ENCODE results near the gene CTTNBP2NL.
"Not testable (repeated sequence)": the region's sequence is repeated elsewhere in the genome, so short reads cannot be mapped to it uniquely, and the experiment has no call there.

Gene CTTNBP2NL

DNA sequence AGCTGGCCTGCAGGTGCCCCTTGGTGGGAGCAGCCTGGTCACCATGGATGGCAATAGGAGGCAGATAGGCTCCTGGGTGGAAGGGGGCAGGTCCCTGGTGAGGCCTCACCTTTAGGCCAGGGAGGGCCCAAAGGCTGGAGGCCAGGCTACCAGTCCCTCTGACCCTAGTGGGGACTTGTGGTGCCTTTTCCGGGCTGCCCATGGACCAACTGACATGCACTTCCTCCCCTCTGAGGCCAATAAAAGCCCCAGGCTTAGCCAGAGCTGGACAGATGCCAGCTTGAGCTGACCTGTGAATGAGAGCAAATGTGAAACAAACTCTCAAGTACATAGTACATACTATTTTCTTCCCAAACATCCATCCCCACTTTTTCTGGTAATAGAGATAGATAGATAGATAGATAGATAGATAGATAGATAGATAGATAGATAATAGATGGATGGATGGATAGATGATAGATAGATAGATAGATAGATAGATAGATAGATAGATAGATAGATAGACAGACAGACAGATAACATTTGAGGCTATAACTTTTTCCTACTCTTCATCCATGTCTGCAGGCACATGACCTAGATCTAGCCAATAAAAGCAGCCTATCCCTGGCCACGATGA is 9.2 kb upstream of the CTTNBP2NL start:
- no peak for DNase-seq (ENCODE audit: low read depth)

GRCh38 chr1:112387807-112388206 is 8.2 kb upstream of the CTTNBP2NL start:
- no peak for DNase-seq (ENCODE audit: low read depth)

DNA sequence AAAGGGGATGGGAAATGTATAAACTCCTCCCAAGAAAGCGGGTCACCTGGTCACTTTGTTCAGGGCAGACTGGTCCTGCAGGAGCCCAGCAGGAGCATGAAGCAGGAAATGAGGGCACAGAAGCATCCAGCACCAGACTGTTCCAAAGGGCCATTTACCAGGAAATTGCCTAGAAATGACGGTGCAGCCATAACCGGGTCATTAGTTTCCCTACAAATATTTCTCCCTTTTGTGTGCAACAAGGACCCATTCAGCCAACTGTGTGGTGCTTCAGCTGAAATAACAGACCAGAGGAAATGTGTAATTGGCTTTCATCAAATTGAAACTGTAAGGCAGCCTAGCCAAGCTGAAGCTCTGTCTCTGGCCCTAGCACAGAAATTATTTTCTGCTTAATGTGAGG is 7.6 kb upstream of the CTTNBP2NL start:
- no peak for DNase-seq (ENCODE audit: low read depth)

GRCh38 chr1:112389689-112390088 is 6.3 kb upstream of the CTTNBP2NL start:
- no peak for DNase-seq (ENCODE audit: low read depth)

- not testable (repeated sequence) for DNase-seq (ENCODE audit: low read depth)
Observed at GRCh38 chr1:112390335-112390734, 5.7 kb upstream of the CTTNBP2NL start.

DNA sequence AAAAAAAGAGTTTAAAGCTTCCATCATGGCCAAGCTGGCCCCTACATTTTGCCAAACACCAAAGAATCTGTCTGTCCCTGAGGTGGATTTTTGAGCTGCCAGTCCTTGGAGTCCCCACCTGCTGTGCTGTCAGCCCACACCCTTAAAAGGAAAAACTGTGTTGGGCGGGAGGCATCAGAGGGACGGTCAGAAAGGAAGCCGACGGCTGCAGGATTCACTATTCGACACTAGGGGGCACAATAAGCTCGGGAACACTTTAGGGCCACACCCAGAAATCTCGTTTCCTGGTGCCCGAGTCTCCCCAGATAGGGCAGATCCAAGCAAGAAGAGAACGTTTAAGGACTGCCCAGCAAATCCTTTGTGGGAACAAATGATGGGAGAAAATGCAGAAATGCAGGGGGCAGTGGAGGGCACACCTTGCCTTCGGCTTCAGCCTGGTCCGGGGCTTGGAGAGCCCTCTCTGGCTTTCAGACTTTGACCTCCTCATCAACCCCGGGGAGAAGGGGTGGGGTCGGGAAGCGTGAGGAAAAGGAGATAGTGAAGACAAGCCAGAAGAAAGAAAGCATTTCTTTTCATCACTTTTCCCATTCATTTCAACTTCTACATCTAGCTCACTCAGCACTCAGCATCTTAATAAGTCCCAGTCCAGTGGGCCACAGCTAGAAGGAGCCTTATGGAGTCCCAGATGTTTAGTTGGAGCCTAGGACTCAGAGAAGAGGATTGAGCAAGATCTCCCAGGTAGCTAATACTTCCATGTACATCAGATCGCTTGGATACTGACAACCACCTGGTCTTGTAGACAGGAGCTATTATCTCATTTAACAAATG is 5.0 kb upstream of the CTTNBP2NL start:
- DNase-seq (ENCODE audit: low read depth): peak; percentile 77

DNA sequence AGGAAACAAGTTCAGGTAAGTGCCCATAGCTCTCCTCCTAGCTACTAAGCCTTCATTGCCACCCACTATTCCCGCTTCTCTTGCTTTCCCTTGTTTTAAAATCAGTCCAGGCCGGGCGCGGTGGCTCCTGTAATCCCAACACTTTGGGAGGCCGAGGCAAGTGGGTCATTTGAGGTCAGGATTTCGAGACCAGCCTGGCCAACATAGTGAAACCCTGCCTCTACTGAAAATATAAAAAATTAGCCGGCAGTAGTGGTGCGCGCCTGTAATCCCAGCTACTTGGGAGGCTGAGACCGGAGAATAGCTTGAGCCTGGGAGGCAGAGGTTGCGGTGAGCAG is 4.4 kb upstream of the CTTNBP2NL start:
- DNase-seq (ENCODE audit: low read depth): no peak

GRCh38 chr1:112393631-112393974 is 2.4 kb upstream of the CTTNBP2NL start:
- DNase-seq (ENCODE audit: low read depth): no peak

DNA sequence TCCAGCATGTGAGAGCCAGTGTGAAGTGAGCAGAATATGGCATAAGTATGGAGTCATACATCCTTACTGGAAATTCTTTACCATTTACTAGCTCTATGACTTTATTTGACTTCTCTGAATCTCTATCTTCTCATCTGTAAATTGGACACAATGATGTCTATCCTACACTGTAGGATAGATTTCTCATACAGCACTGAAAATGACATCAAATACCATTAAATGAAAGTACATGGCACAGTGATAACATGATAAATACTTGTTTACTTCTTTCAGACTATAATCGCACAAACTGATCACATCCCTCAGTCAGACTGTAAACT is 1.3 kb upstream of the CTTNBP2NL start:
- DNase-seq (ENCODE audit: low read depth): no peak

DNA sequence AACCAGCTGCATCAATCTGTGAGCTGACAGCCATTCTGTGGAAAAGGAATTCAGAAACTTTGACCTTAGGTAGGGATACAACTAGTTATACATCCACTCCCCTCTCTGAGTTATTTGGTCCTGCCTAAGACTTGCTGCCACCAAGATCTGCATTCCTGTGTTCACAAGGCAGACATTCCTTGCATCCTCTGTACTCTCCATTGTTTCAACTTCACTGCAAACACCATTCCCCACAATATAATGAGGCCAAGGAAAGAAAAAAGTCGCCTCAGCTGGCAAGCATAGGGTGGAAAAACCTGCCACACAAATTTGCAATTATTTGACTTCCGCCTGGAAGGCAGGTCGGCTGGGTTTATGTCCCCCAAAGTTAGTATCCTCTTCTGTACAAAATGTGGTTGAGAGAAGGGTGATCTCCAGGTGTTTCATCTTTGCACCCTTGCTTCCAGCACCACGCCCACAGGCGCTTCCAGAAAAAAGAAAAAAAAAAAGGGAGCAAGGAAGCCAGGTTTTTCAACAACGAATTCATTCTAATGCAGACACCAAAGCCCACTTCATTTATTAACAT is 676 bp upstream of the CTTNBP2NL start:
- no peak for DNase-seq (ENCODE audit: low read depth)

DNA sequence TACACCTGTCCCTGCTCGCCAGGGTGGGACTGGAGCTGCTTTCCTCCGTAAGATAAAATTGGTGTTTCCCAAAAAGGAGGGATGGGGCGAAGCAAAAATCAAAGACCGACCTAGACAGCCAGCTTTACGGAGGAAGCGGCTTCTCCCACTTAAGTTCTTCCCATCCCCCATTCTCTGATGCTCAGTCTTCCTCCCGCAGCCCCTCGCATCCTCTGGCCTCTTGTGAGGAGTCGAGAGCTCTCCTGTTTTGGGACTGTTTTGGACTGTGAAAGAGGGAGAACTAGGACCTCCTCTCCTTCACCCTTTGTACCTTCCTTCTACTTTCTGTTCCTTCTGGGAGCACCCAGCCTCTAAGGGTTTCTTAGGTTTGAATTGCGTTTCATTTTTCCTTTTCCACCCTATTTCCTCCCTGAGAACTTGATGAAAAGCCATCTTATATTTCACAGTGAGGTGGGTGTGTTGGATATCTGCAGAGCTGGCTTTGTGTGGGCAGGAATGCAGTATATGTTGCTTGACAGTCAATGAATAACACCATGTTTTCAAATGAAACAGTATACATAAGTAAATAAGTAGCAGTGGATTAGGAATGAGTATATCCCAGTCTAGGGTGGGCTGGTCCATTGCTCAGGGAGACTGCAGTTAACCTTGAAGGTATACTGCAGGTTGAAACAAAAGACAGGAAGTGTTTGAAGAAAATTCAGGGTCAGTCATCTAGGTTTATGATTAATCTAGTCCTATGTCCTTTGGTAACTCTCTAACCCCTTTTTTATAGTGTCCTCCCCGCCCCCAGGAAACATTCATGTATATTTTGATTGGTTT is 848 bp downstream of the CTTNBP2NL start:
- no peak for DNase-seq (ENCODE audit: low read depth)

DNA sequence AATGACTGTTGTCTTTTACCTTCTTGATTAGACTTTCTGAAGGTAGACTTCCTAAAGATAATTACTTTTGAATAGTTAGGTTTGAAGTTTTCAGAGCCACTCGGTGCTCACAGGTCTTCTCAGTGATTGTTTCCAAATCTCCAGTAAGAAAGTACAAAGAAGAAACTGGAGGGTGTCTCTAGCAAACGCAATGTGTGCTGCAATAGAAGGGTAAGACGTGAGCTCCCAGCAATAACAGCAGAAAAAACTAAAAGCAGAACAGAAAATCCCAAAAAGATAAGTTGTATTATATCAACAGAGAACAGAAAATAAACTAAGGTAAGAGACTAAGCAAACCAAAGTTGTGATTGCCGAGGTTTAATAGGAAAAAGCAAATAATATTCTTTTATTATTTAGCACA is 1.8 kb downstream of the CTTNBP2NL start:
- no peak for DNase-seq (ENCODE audit: low read depth)

DNA sequence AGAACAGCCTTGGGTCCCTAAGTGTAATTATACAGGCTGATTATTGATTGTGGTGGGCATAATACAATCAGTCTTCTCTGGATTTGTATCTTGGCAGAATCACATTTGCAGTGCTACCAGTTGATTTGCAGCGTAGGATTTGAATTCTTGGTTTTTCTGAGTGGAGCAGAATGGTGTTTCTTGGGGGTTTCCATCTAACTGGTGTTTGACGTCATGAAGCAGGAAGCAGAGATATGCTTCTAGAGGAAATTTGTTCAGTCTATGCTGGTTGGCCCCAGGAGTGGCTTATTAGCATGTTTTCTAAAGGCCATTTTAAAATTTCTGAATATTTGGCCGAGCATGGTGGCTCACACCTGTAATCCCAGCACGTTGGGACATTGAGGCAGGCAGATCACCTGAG is 3.4 kb downstream of the CTTNBP2NL start:
- no peak for DNase-seq (ENCODE audit: low read depth)

DNA sequence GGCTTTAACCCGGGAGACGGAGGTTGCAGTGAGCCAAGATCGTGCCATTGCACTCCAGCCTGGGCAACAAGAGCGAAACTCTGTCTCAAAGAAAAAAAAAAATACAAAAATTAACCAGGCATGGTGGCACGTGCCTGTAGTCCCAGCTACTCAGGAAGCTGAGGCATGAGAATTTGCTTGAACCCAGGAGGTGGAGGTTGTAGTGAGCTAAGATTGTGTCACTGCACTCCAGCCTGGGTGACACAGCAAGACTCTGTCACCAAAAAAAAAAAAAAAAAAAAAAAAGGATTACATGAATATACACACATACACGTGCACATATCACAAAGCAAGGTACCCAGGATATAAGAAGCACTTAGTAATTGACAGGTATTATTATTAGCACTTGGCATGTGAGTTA is 4.7 kb downstream of the CTTNBP2NL start:
- not testable (repeated sequence) for DNase-seq (ENCODE audit: low read depth)

GRCh38 chr1:112402682-112403643 is 6.9 kb downstream of the CTTNBP2NL start:
- DNase-seq (ENCODE audit: low read depth): no peak

- no peak for DNase-seq (ENCODE audit: low read depth)
Observed at GRCh38 chr1:112406771-112407170, 10.8 kb downstream of the CTTNBP2NL start.

DNA sequence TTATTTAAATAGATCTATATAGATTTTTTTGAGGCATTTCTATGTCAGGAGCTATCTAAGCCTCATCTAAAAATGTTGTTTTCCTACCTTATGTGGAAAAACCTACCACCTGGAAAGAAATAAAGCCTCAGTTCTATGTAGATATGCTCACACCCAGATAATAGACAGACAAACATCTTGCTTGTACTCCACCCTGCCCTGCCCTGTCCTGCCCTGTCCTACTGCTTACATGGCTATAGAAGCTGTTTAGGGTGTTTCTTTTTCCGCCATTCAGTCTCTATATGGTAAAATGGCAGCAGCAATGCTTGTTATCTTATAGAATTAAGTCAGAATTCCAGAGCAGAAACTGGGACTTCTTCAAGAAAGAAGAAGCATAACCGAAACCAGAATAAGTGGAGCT is 13.4 kb downstream of the CTTNBP2NL start:
- no peak for DNase-seq (ENCODE audit: low read depth)

DNA sequence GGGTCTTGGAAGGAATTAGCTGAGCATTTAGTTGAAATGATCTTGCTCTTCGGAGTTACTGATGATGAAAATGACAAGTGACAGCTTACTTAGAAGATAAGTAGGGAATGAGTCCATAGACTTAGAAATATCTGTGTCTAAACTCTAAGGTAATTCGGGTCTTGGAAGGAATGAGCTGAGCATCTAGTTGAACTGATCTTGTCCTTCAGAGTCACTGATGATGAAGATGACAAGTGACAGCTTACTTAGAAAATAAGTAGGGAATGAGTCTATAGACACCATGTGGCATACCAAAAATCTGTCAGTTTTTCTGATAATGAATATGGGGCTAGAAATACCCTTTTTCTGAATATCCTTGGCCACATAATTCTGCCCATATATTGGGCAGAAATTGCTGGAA is 14.7 kb downstream of the CTTNBP2NL start:
- DNase-seq (ENCODE audit: low read depth): no peak

DNA sequence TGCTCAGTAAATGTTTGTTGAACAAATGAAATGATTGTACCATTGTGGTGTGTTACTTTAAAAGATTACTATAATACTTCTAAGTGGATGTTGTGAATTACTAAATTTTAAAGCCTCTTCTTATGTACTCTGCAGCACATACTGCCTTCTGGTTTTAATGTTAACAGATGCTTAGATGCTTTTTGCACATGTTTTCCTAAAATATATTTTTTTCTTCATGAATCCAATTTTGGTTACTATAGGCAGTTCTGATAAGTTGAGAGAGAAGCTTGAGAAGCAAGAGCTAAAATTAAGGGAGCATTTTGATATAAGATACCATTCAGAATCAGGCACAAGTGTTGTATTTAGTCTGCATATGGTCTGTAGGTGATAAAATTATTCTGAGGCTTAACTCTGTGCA is 21.3 kb downstream of the CTTNBP2NL start:
- DNase-seq (ENCODE audit: low read depth): no peak

DNA sequence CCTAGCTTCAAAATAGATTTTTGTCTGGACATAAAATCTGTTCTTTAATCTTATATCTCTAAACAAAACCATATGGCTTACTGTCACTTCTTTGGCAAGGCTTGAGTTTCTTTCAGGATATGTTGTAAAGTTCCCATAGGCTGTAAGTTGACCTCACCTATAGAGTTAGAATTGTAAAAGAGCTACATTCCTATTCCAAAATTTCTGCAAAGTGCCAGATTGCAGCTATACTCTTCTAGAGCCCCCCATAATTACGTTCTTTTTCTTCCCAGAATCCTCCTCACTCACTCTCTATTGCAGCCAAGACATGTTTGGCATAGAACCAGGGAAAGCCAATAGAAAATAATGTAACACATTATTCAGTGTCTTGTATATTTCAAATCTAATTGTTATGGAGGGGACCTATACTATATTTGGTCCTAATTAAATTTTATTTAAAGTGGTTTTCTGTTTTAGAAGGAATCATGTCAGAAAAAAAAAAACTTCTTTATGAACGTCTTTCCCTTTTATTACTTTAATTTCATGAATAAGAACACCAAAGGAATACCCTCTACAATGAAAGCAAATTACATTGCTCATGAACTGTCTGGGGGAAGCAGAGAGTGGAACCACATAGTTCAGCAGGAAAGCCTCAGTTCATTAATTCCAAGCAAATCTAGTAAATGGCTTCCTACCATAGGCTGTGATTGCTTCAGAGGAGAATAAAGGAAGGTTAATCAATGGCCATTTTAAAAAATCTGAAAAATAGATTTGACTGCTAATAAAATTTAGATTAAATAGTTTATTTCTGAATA is 22.3 kb downstream of the CTTNBP2NL start:
- DNase-seq (ENCODE audit: low read depth): no peak

GRCh38 chr1:112423207-112423606 is 27.2 kb downstream of the CTTNBP2NL start:
- DNase-seq (ENCODE audit: low read depth): no peak

Measured in non-pigmented ciliary epithelial cell (primary cell).